Left ventricle myocardium inferior (tissue), 1 donor: ENCODE results near the gene NCKAP5. TPM values are rescaled to one million over a fixed set of nuclear protein-coding genes. Genes with fewer than 3 reads are reported as not detected.

Source experiments
- DNase-seq: peaks from one replicate; pipeline ENCODE4 v3.0.0-alpha.2; 2020
- H3K27ac ChIP-seq: fragments of 200-600 bp; replicated peaks from 2 replicates; pipeline ENCODE4 v1.8.0; 2021
- H3K27me3 ChIP-seq: fragments of 200-600 bp; 2 replicates; pipeline ENCODE4 v1.8.0; 2021; ENCODE audit warnings: low read depth
- H3K36me3 ChIP-seq: fragments of 200-600 bp; 2 replicates; pipeline ENCODE4 v1.8.0; 2021
- H3K4me1 ChIP-seq: fragments of 200-600 bp; 2 replicates; pipeline ENCODE4 v1.8.0; 2021
- H3K4me3 ChIP-seq: fragments of 200-600 bp; 2 replicates; pipeline ENCODE4 v1.8.0; 2021; ENCODE audit warnings: mild to moderate bottlenecking, moderate library complexity
- H3K9me3 ChIP-seq: fragments of 200-600 bp; replicated peaks from 2 replicates; pipeline ENCODE4 v1.8.0; 2021
- CTCF ChIP-seq: fragments of 200-600 bp; IDR thresholded peaks from 2 replicates; pipeline ENCODE4 v1.8.0; 2021; ENCODE audit warnings: antibody characterized with exemption, mild to moderate bottlenecking, borderline replicate concordance
- intact Hi-C: fragments of 100-400 bp; cut with micrococcal nuclease; formaldehyde crosslinking; loops from one replicate; pipeline ENCODE4 v1.11.0; 2022
- total RNA-seq: library from RNA; stranded (reverse); fragmentation: NEBNext Ultra II Directional; extraction: Animal tissue kit (Norgen Biotek cat#: 25700); gene quantifications from one replicate; pipeline ENCODE4 v1.2.1, GENCODE V29; 2021
- donor health status: DM: no; HTN: yes; CAD: no; lungs with severe emphysema.

Gene NCKAP5
- total RNA-seq, 1 donor from 2014 or later, result 6.0 TPM

GRCh38 chr2:132638313-132639040 lies 929.8 kb downstream of the NCKAP5 start:
- peaks cover 15% of the 10 kb centered on the region for H3K4me1 ChIP-seq
- no peak overlapping the region for H3K27ac ChIP-seq
- TF ChIP-seq CTCF, result no peak
- intact Hi-C loops, result no loop called here
- no peak for DNase-seq
- H3K27me3 ChIP-seq, result no peaks in the 10 kb centered on the region
- no peaks in the 10 kb centered on the region for H3K36me3 ChIP-seq
- no peak overlapping the region for H3K4me3 ChIP-seq
- H3K9me3 ChIP-seq, result no peaks in the 10 kb centered on the region

- no peak for DNase-seq
- H3K27me3 ChIP-seq, result no peaks in the 10 kb centered on the region
- H3K4me1 ChIP-seq, result peaks cover 7% of the 10 kb centered on the region
- H3K9me3 ChIP-seq, result no peaks in the 10 kb centered on the region
- no peak for TF ChIP-seq CTCF
- H3K4me3 ChIP-seq, result no peak overlapping the region
- no peak overlapping the region for H3K27ac ChIP-seq
- H3K36me3 ChIP-seq, result no peaks in the 10 kb centered on the region
- intact Hi-C loops, result no loop called here
Observed at GRCh38 chr2:132636346-132636745, 931.9 kb downstream of the NCKAP5 start.

- no peaks in the 10 kb centered on the region for H3K9me3 ChIP-seq
- H3K36me3 ChIP-seq, result no peaks in the 10 kb centered on the region
- DNase-seq, result no peak
- peaks cover 7% of the 10 kb centered on the region for H3K4me1 ChIP-seq
- no peaks in the 10 kb centered on the region for H3K27me3 ChIP-seq
- H3K4me3 ChIP-seq, result no peak overlapping the region
- no peak for TF ChIP-seq CTCF
- H3K27ac ChIP-seq, result no peak overlapping the region
- intact Hi-C loops, result no loop called here
Observed at GRCh38 chr2:132633635-132634034, 934.6 kb downstream of the NCKAP5 start.

- no peaks in the 10 kb centered on the region for H3K9me3 ChIP-seq
- no peaks in the 10 kb centered on the region for H3K36me3 ChIP-seq
- intact Hi-C loops, result no loop called here
- TF ChIP-seq CTCF, result no peak
- peaks cover 7% of the 10 kb centered on the region for H3K4me1 ChIP-seq
- DNase-seq, result no peak
- H3K4me3 ChIP-seq, result no peak overlapping the region
- H3K27me3 ChIP-seq, result peaks cover 6% of the 10 kb centered on the region
- no peak overlapping the region for H3K27ac ChIP-seq
Observed at GRCh38 chr2:132632000-132632649, 936.1 kb downstream of the NCKAP5 start.

GRCh38 chr2:132627536-132627935 lies 940.7 kb downstream of the NCKAP5 start:
- H3K36me3 ChIP-seq, result no peaks in the 10 kb centered on the region
- peaks cover 6% of the 10 kb centered on the region for H3K27me3 ChIP-seq
- DNase-seq, result no peak
- no peak overlapping the region for H3K4me3 ChIP-seq
- H3K4me1 ChIP-seq, result no peaks in the 10 kb centered on the region
- TF ChIP-seq CTCF, result no peak
- intact Hi-C loops, result no loop called here
- no peak overlapping the region for H3K27ac ChIP-seq
- H3K9me3 ChIP-seq, result no peaks in the 10 kb centered on the region
